ENCODE measurements around the gene TCF4. TPM values are rescaled to one million over a fixed set of nuclear protein-coding genes. Genes with fewer than 3 reads are reported as not detected.

Gene TCF4
- total RNA-seq, 1 experiment from 2014 or later, result 0.42 TPM

GRCh38 chr18:55275039-55275901 is 312.7 kb downstream of the TCF4 start:
- no peaks in the 10 kb centered on the region for H3K27me3 ChIP-seq (ENCODE audit: insufficient read depth, low read length)
- no peak for ATAC-seq
- H2AFZ ChIP-seq (ENCODE audit: low read depth, low read length, poor library complexity, severe bottlenecking), result no peak overlapping the region
- H3K4me3 ChIP-seq (replicated peaks in 1 of 2; ENCODE audit: low read depth in 1 of 2, low read length in 2 of 2), result no peak overlapping the region
- no peaks in the 10 kb centered on the region for H3K79me2 ChIP-seq (ENCODE audit: insufficient read depth, low read length)
- no TSS peak for BruUV-seq (replicated peaks)
- TF ChIP-seq CTCF (IDR thresholded peaks at IDR 0.05 in 2 of 3, conservative IDR thresholded peaks at IDR 0.05 in 1 of 3; ENCODE audit: borderline replicate concordance in 1 of 3, insufficient read depth in 1 of 3, low read depth in 2 of 3, low read length in 2 of 3), result peak in 2 of 3 experiments; percentile 10 to 46; a peak in 2 of 6 replicates
- no peak for TF ChIP-seq ZBTB33 (IDR thresholded peaks at IDR 0.05; ENCODE audit: extremely low read depth, insufficient replicate concordance, low read length)
- TF ChIP-seq RAD21 (IDR thresholded peaks at IDR 0.05; ENCODE audit: low read depth), result no peak
- no peak for TF ChIP-seq ZFX (IDR thresholded peaks at IDR 0.05)
- TF ChIP-seq EZH2 (IDR thresholded peaks at IDR 0.05), result no peak
- no peak for TF ChIP-seq SIN3A (IDR thresholded peaks at IDR 0.05; ENCODE audit: low read depth)
- no peak for TF ChIP-seq TCF7L2 (IDR thresholded peaks at IDR 0.05; ENCODE audit: borderline replicate concordance, extremely low read depth, insufficient read depth, insufficient read length)
- no peak overlapping the region for H3K27ac ChIP-seq (ENCODE audit: low read depth, low read length)
- ChIA-PET CTCF (interaction anchor here (1.0 kb wide), 1 partner anchor 41 kb away, joined by 3 read pairs; no protein-coding TSS in a partner anchor), POLR2A (no interaction called here), RAD21 (ENCODE audit: low non-redundant PET in 1 of 2, low total read pairs in 2 of 2, uncharacterized antibody in 2 of 2, unreplicated experiment in 2 of 2) (interaction anchor here in 1 of 2 experiments (0.6 kb wide), 1 partner anchor 34 kb away, joined by 4 read pairs; no protein-coding TSS in a partner anchor)
- no peaks in the 10 kb centered on the region for H3K9me2 ChIP-seq (ENCODE audit: insufficient read depth)
- no peak overlapping the region for H3K4me2 ChIP-seq (ENCODE audit: low read length)
- H4K20me1 ChIP-seq (ENCODE audit: insufficient read depth), result no peaks in the 10 kb centered on the region
- H3K9ac ChIP-seq (ENCODE audit: low read length), result no peak overlapping the region
- H3K36me3 ChIP-seq (ENCODE audit: control insufficient read depth in 1 of 2, insufficient read depth in 2 of 2, low read length in 2 of 2), result no peaks in the 10 kb centered on the region
- intact Hi-C loops (cut with micrococcal nuclease), result loop anchor here (1.0 kb wide), 1 partner anchor 41 kb away; no protein-coding TSS in a partner anchor
- no peaks in the 10 kb centered on the region for H3K9me3 ChIP-seq (ENCODE audit: control insufficient read depth in 1 of 2, insufficient read depth in 1 of 2, low read depth in 1 of 2, low read length in 2 of 2)
- H3K4me1 ChIP-seq (ENCODE audit: control insufficient read depth in 1 of 2, insufficient read depth in 2 of 2, low read length in 2 of 2), result no peaks in the 10 kb centered on the region
- no peak for DNase-seq (ENCODE audit: low read depth, low spot score)
